Measurements from ENCODE around the gene WASF2. TPM values are rescaled to one million over a fixed set of nuclear protein-coding genes. Genes with fewer than 3 reads are reported as not detected.
"Not testable (repeated sequence)": the region's sequence is repeated elsewhere in the genome, so short reads cannot be mapped to it uniquely, and the experiment has no call there.

WASF2 gene
- total RNA-seq, 2 experiments from 2014 or later: 109 to 110 TPM

- DNase-seq: no peak
- H3K27ac Mint-ChIP-seq: no peak overlapping the region
- intact Hi-C loops (cut with micrococcal nuclease): no loop called here
- H3K9me3 Mint-ChIP-seq: no peaks in the 10 kb centered on the region
- no peak overlapping the region for H3K4me3 Mint-ChIP-seq
- POLR2A ChIA-PET: no interaction called here
- no peaks in the 10 kb centered on the region for H3K4me1 Mint-ChIP-seq (ENCODE audit: low read depth)
- no peaks in the 10 kb centered on the region for H3K36me3 Mint-ChIP-seq
- no peaks in the 10 kb centered on the region for H3K27me3 Mint-ChIP-seq
- CTCF ChIA-PET: interaction anchor here (1.1 kb wide), 1 partner anchor 89 kb away, joined by 3 read pairs; no protein-coding TSS in a partner anchor
These were observed 15.4 kb upstream of the WASF2 start for GRCh38 chr1:27505420-27505680.

- DNase-seq: no peak
- H3K9me3 Mint-ChIP-seq: no peaks in the 10 kb centered on the region
- no peak overlapping the region for H3K27ac Mint-ChIP-seq
- no peak overlapping the region for H3K4me3 Mint-ChIP-seq
- ChIA-PET POLR2A (interaction anchor here (0.9 kb wide), 1 partner anchor 14 kb away, joined by 4 read pairs; the partner anchor contains the start of gene WASF2), CTCF (no interaction called here)
- no peaks in the 10 kb centered on the region for H3K27me3 Mint-ChIP-seq
- intact Hi-C loops (cut with micrococcal nuclease): no loop called here
- H3K4me1 Mint-ChIP-seq (ENCODE audit: low read depth): no peaks in the 10 kb centered on the region
- H3K36me3 Mint-ChIP-seq: no peaks in the 10 kb centered on the region
These were observed 14.8 kb upstream of the WASF2 start for GRCh38 chr1:27504588-27505419.

- POLR2A ChIA-PET: interaction anchor here (0.9 kb wide), 1 partner anchor 14 kb away, joined by 4 read pairs; the partner anchor contains the start of gene WASF2
- no peak overlapping the region for H3K4me3 Mint-ChIP-seq
- no peak for DNase-seq
- intact Hi-C loops (cut with micrococcal nuclease): no loop called here
- H3K27me3 Mint-ChIP-seq: no peaks in the 10 kb centered on the region
- H3K36me3 Mint-ChIP-seq: no peaks in the 10 kb centered on the region
- CTCF ChIA-PET: no interaction called here
- H3K27ac Mint-ChIP-seq: no peak overlapping the region
- H3K4me1 Mint-ChIP-seq (ENCODE audit: low read depth): no peaks in the 10 kb centered on the region
- H3K9me3 Mint-ChIP-seq: no peaks in the 10 kb centered on the region
These were observed 14.0 kb upstream of the WASF2 start for GRCh38 chr1:27503844-27504587.

DNA sequence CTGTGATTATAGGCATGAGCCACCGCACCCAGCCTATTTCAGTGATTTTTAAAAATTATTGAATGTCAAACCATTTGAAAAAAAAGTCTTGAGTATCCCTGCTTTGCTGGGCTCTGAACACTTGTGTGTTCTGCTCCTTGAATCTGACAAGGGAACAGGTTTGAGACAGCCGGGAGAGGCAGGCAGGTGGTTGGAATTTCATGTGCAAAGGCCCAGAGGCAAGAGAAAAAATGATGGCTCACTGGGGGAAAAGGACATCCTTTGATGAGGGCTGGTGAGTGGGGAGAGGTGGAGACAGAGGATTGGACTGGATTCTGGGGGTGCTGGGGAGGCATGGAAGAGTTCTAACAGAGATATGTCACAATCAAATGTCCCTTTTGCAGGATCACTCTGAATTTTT lies 13.1 kb upstream of the WASF2 start:
- POLR2A ChIA-PET: no interaction called here
- DNase-seq: no peak
- Mint-ChIP-seq H3K27ac (no peak overlapping the region), H3K27me3 (no peaks in the 10 kb centered on the region), H3K9me3 (no peaks in the 10 kb centered on the region), H3K4me1 (ENCODE audit: low read depth) (no peaks in the 10 kb centered on the region), H3K4me3 (no peak overlapping the region), H3K36me3 (no peaks in the 10 kb centered on the region)
- CTCF ChIA-PET: no interaction called here
- intact Hi-C loops (cut with micrococcal nuclease): no loop called here

DNA sequence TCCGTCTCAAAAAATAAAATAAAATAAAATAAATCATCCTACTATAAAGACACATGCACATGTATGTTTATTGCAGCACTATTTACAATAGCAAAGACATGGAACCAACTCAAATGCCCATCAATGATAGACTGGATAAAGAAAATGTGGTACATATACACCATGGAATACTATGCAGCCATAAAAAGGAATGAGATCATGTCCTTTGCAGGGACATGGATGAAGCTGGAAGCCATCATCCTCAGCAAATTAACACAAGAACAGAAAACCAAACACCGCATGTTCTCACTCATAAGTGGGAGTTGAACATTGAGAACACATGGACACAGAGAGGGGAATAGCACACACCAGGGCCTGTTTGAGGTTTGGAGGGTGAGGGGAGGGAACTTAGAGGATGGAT lies 11.2 kb upstream of the WASF2 start:
- POLR2A ChIA-PET, H3K27ac Mint-ChIP-seq: not testable (repeated sequence)

DNA sequence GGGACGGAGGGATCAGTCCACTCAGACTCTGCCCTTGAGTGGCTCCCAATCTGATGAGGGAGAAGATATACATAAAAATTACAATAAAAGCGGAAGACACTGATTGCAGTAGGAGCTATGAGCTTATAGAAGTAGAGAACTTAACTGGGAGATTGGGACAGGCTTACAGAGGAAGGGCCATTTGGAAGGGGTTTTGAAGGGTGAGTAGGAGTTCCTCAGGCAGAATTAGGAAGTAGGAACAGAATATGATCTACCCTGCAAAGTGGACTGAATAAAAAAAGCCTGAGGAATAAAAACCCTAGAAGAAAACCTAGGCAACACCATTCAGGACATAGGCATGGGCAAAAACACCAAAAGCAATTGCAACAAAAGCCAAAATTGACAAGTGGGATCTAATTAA lies 9.2 kb upstream of the WASF2 start:
- Mint-ChIP-seq H3K27ac (no peak overlapping the region), H3K27me3 (no peaks in the 10 kb centered on the region), H3K4me1 (ENCODE audit: low read depth) (no peaks in the 10 kb centered on the region), H3K36me3 (no peaks in the 10 kb centered on the region), H3K4me3 (no peak overlapping the region), H3K9me3 (no peaks in the 10 kb centered on the region)
- DNase-seq: no peak
- POLR2A ChIA-PET: no interaction called here
- intact Hi-C loops (cut with micrococcal nuclease): loop anchor here (10.0 kb wide), 1 partner anchor 264 kb away; the partner anchor contains the start of gene WDTC1
- CTCF ChIA-PET: no interaction called here

More for the DNA sequence above, 11.2 kb upstream of the WASF2 start:
- intact Hi-C loops (cut with micrococcal nuclease); H3K27me3 Mint-ChIP-seq; CTCF ChIA-PET; DNase-seq; H3K9me3 Mint-ChIP-seq; H3K36me3 Mint-ChIP-seq; H3K4me3 Mint-ChIP-seq; H3K4me1 Mint-ChIP-seq (ENCODE audit: low read depth): not testable (repeated sequence)

DNA sequence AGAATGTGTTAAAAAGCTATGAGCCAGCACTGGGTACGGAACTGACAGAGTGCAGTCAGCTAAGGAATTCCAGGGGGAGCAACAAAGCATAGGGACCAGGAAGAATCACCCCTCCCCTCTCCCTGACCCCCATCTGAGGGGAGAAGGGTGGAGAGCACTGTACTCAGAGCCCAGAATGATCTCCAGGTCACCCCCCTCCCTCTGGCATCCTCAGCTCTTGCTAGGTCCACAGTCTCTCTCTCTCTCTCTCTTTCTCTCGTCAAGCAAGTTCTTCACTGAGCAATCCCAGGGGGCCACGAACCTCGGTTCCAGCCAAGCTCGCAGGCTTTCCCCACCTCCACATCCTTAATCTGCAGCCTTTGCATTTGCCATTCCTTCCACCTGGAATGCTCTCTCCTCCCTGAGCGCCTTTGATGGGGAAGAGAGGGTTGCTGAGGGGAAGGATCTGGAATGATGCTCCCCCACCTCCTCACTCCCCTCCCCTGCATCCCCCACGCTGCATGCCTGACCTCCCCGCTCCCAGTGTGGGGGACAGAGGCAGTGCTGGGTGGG lies 6.7 kb upstream of the WASF2 start:
- CTCF ChIA-PET: interaction anchor here (0.6 to 0.7 kb wide), 2 partner anchors 32 to 286 kb away, joined by 3 read pairs; no protein-coding TSS in a partner anchor

GRCh38 chr1:27492796-27493195 lies 2.8 kb upstream of the WASF2 start:
- Mint-ChIP-seq H3K4me1 (ENCODE audit: low read depth) (peaks cover 26% of the 10 kb centered on the region), H3K27ac (no peak overlapping the region), H3K4me3 (no peak overlapping the region), H3K27me3 (no peaks in the 10 kb centered on the region), H3K9me3 (no peaks in the 10 kb centered on the region), H3K36me3 (peaks cover 2% of the 10 kb centered on the region)
- POLR2A ChIA-PET: interaction anchor here (1.2 kb wide), 1 partner anchor 11 kb away, joined by 3 read pairs; no protein-coding TSS in a partner anchor
- intact Hi-C loops (cut with micrococcal nuclease): loop anchor here (10.0 kb wide), 1 partner anchor 258 kb away; the partner anchor contains the start of gene WDTC1
- no peak for DNase-seq
- CTCF ChIA-PET: interaction anchor here (0.8 to 1.0 kb wide), 6 partner anchors 10 to 170 kb away, joined by 3 to 6 read pairs (median 3); no protein-coding TSS in a partner anchor

More for the DNA sequence above, 6.7 kb upstream of the WASF2 start:
- intact Hi-C loops (cut with micrococcal nuclease): loop anchor here (10.0 kb wide), 1 partner anchor 262 kb away; the partner anchor contains the start of gene WDTC1
- H3K27me3 Mint-ChIP-seq: no peaks in the 10 kb centered on the region
- H3K27ac Mint-ChIP-seq: no peak overlapping the region
- H3K9me3 Mint-ChIP-seq: no peaks in the 10 kb centered on the region
- no peaks in the 10 kb centered on the region for H3K36me3 Mint-ChIP-seq
- H3K4me1 Mint-ChIP-seq (ENCODE audit: low read depth): peaks cover 11% of the 10 kb centered on the region
- POLR2A ChIA-PET: no interaction called here
- H3K4me3 Mint-ChIP-seq: no peak overlapping the region
- DNase-seq: no peak

DNA sequence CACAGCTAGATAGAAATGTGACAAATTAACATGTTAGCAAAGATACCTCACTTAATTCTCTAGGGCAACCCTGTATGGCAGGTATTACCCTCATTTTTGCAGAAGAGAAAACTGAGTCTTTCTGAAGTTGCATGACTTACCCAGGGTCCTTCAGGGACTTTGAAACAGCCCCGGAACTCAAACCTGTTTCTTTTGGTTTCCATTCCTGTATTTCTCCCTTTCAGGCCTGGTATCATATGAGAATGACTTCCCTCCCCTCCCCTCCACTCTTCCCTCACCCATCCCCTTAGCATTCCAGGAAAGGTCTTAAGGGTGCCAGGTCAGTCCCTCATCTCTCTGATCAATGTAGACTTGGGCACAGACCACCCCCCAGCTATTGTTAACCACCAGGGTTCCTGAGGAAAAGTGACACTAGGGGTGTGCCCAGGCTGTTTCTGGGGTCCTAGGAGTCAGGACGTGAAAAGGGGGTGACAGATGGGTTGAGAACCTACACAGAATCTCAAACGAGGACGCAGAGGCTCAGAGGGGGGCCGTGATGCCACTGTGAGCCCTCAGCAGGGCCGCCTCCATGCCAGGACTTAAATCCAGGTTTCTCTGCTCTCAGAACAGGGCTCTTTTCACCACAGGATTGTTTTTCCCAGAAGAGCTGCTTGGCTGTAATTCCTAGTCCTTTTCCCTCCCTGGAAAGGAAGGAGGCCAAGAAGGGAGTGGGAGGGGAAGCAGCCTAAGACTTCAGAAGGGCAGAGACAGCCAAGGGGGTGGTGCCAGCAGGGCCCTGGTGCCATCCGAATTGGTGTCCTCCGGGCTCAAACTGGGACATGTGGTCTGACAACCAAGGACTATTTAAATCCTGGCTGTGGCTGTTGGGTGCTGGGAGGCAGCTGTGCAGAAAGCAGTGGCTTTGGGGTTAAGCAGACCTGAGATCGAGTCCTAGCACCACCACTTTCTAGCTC lies 2.1 kb upstream of the WASF2 start:
- POLR2A ChIA-PET: interaction anchor here (1.2 kb wide), 1 partner anchor 11 kb away, joined by 3 read pairs; no protein-coding TSS in a partner anchor
- CTCF ChIA-PET: interaction anchor here (0.7 to 3.0 kb wide), 8 partner anchors 9 to 171 kb away, joined by 3 to 8 read pairs (median 3); no protein-coding TSS in a partner anchor
- Mint-ChIP-seq H3K27me3 (no peaks in the 10 kb centered on the region), H3K36me3 (peaks cover 2% of the 10 kb centered on the region), H3K27ac (peak overlapping the region; percentile 49), H3K9me3 (no peaks in the 10 kb centered on the region), H3K4me3 (no peak overlapping the region), H3K4me1 (ENCODE audit: low read depth) (peaks cover 27% of the 10 kb centered on the region)
- peak; percentile 15 for DNase-seq
- intact Hi-C loops (cut with micrococcal nuclease): loop anchor here (2.0 to 10.0 kb wide), 2 partner anchors 171 to 257 kb away; partner anchors contain the start of gene WDTC1

DNA sequence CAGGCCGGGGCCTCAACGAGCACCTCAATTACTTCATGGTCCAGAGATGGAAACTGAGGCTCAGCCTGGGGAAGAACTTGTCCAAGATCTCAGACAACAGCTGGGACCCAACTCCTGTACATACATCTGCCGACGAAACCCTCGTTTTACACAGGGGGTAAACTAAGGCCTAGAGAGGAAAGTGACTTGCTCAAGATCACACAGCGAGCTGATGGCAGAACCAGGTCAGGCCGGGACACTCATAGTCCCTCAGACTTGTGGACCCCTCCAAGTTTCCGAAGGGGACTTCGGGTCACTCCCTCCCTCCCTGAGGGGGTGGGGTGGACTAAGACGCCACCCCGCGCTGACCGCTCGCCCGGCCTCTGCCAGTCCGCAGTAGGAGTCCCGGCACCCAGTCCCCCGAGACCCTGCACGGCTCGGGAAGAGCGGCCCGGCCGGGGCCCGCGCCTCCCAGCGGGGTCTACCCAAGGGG lies 430 bp downstream of the WASF2 start:
- ChIA-PET POLR2A (interaction anchor here (0.7 to 3.0 kb wide), 7 partner anchors 33 to 173 kb away, joined by 3 to 21 read pairs (median 5); no protein-coding TSS in a partner anchor), CTCF (interaction anchor here (0.6 to 3.0 kb wide), 8 partner anchors 13 to 118 kb away, joined by 3 to 8 read pairs (median 5); no protein-coding TSS in a partner anchor)
- peak overlapping the region; percentile 96 for H3K4me3 Mint-ChIP-seq
- no peaks in the 10 kb centered on the region for H3K9me3 Mint-ChIP-seq
- intact Hi-C loops (cut with micrococcal nuclease): no loop called here
- H3K4me1 Mint-ChIP-seq (ENCODE audit: low read depth): peaks cover 30% of the 10 kb centered on the region
- no peak for DNase-seq
- H3K27me3 Mint-ChIP-seq: no peaks in the 10 kb centered on the region
- H3K36me3 Mint-ChIP-seq: peaks cover 4% of the 10 kb centered on the region
- H3K27ac Mint-ChIP-seq: peak overlapping the region; percentile 91

All from activated CD4-positive, alpha-beta memory T cell treated with anti-CD3 and anti-CD28 coated beads for 36 hours (primary cell).